Osteocyte (in vitro differentiated cells): Measurements from ENCODE around the gene ARF1. TPM values are rescaled to one million over a fixed set of nuclear protein-coding genes. Genes with fewer than 3 reads are reported as not detected.

Source experiments
- DNase-seq: peaks from one replicate; pipeline ENCODE4 v3.0.0; 2021; ENCODE audit warnings: mixed read lengths; ENCODE audit not compliant: unreplicated experiment; ENCODE audit errors: extremely low spot score
- H3K27ac Mint-ChIP-seq: one replicate; pipeline ENCODE4 v1.8.0; 2021; ENCODE audit warnings: mild to moderate bottlenecking, mixed read lengths; ENCODE audit not compliant: unreplicated experiment
- H3K27me3 Mint-ChIP-seq: one replicate; pipeline ENCODE4 v1.8.0; 2021; ENCODE audit warnings: mixed read lengths; ENCODE audit not compliant: unreplicated experiment
- H3K36me3 Mint-ChIP-seq: one replicate; pipeline ENCODE4 v1.8.0; 2021; ENCODE audit warnings: mixed read lengths; ENCODE audit not compliant: unreplicated experiment
- H3K4me1 Mint-ChIP-seq: one replicate; pipeline ENCODE4 v1.8.0; 2021; ENCODE audit warnings: mixed read lengths; ENCODE audit not compliant: unreplicated experiment
- H3K4me3 Mint-ChIP-seq: one replicate; pipeline ENCODE4 v1.8.0; 2021; ENCODE audit warnings: mild to moderate bottlenecking, moderate library complexity, mixed read lengths; ENCODE audit not compliant: unreplicated experiment
- H3K9me3 Mint-ChIP-seq: one replicate; pipeline ENCODE4 v1.8.0; 2021; ENCODE audit warnings: mixed read lengths; ENCODE audit not compliant: unreplicated experiment
- long read RNA-seq: library from polyadenylated mRNA; unstranded; transcript quantifications from one replicate; pipeline ENCODE4 v2.0.0, GENCODE V29; 2021
- total RNA-seq: library from RNA; stranded (reverse); gene quantifications from 2 replicates; pipeline ENCODE4 v1.2.1, GENCODE V29; 2021
- TF ChIP-seq, protein P1 (sequence below): fragments of 200-600 bp; sonication (generic); IDR thresholded peaks from 2 replicates; pipeline ENCODE4 v1.5.0; 2021; ENCODE audit warnings: antibody characterized with exemption, mild to moderate bottlenecking, moderate library complexity

Gene ARF1
- 305 and 306 TPM in 2 replicates for total RNA-seq
- long read RNA-seq, transcript ARF1-201 (5 exons, 1,888 nt): major isoform, 1,732 of 1,816 reads
- long read RNA-seq, partial matches to known transcripts: 58 of 1,816 reads
- long read RNA-seq, other reads (novel, unspliced or antisense): 23 of 1,816 reads

DNA sequence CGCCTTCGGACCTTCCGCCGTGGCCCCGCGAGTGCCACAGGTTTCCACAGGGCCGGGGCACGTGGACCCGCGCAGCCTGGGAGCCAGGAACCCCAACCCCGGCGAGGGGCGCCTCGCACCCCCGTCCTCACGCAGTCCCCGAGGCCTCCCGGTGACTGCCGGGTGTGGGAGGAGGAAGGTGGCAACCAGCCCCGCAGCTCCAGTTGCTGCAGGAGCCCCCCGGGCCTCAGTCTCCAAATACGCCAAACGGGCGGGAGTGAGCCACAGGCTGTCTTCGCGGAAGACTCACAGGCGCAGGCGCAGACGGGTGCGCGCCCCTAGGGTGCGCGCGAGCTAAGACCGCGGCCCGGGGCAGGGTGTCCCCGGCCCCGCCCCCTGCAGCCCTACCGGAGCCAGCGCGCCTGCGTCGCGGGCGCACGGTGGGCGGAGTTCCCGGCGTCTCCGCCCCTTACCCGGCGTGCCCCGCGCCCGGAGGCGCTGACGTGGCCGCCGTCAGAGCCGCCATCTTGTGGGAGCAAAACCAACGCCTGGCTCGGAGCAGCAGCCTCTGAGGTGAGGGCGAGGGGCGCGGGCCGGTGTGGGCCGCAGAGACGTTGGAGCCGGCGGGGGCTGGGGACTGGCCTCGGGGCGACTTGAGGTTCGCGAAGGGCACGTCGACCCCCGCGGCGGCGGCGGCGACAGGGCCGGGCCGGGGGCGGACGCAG is at the start of gene ARF1:
Gene ARF1, plus strand, starts transcription at position 495 of the 704 bp plus-strand sequence. CDS start 14,407 bp downstream, outside the sequence.
- H3K4me3 Mint-ChIP-seq: peak within 1 kb of the TSS; percentile 95
- peak; percentile 99 for DNase-seq
- no peaks in the 10 kb centered on the region for H3K9me3 Mint-ChIP-seq
- peaks cover 39% of the 10 kb centered on the region for H3K4me1 Mint-ChIP-seq
- no peaks in the 10 kb centered on the region for H3K27me3 Mint-ChIP-seq
- no peaks in the 10 kb centered on the region for H3K36me3 Mint-ChIP-seq
- TF ChIP-seq, protein P1, sequence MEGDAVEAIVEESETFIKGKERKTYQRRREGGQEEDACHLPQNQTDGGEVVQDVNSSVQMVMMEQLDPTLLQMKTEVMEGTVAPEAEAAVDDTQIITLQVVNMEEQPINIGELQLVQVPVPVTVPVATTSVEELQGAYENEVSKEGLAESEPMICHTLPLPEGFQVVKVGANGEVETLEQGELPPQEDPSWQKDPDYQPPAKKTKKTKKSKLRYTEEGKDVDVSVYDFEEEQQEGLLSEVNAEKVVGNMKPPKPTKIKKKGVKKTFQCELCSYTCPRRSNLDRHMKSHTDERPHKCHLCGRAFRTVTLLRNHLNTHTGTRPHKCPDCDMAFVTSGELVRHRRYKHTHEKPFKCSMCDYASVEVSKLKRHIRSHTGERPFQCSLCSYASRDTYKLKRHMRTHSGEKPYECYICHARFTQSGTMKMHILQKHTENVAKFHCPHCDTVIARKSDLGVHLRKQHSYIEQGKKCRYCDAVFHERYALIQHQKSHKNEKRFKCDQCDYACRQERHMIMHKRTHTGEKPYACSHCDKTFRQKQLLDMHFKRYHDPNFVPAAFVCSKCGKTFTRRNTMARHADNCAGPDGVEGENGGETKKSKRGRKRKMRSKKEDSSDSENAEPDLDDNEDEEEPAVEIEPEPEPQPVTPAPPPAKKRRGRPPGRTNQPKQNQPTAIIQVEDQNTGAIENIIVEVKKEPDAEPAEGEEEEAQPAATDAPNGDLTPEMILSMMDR: no peak
- peak within 1 kb of the TSS; percentile 94 for H3K27ac Mint-ChIP-seq

DNA sequence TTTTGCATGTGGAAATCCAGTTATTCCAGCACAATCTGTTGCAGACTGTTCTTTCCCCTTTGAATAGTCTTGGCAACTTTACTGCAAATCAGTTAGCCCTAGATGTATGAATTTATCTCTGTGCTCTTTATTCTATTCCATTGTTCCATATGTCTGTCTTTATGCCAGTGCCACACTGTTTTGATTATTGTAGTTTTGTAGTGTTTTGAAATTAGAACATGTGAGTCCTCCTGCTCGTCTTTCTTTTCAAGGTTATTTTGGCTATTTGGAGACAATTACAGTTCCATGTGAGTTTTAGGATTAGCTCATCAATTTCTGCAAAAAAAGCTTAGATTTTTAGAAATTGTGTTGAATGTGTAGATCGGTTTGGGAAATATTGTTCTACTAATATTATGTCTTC is 49.1 kb upstream of the ARF1 start:
- Mint-ChIP-seq H3K27ac (no peak overlapping the region), H3K4me3 (no peak overlapping the region), H3K27me3 (peaks cover 19% of the 10 kb centered on the region), H3K36me3 (peaks cover 2% of the 10 kb centered on the region), H3K9me3 (peaks cover 10% of the 10 kb centered on the region), H3K4me1 (peaks cover 2% of the 10 kb centered on the region)
- no peak for DNase-seq
- TF ChIP-seq, protein P1: no peak

DNA sequence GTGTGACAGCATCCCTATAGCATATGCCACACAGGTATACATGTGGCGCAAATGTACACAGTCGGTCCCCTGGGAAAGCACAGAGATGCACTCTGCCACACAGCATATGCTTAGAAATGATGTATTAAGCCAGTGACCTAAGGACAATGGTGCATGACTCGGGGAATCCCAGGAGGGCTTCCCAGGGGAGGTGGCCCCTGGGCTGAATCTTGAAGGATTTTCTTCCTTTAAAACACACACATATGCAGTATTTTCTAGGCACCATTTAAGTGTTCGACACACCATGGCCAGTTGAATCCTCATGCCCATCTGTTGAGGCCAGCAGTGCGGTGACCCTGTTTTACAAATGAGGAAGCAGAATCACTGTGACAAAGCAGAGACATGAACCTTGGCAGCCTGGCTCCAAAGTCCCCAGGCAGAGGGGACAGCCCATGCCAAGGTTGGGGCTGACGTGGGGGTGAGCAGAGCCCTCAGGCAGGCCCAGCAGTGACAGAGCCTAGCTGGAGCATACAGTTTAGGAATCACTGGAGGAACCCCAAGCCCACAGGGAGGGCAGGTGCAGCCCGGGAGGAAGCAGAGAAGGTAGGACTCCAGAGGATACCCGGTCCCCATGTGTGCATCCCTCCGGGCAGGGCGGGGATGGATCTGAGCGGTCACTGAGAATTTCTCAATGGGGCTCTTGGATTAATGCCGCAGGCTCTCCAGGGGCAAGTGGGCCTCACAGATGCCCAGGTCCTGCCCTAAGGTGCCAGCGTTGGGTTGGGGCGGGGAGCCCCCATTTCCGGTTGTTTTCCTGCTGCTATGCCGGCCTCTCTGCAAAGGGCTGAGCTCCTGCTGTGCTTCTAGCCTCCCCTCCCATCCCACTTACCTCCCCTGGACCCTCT is 47.3 kb upstream of the ARF1 start:
- no peak overlapping the region for H3K27ac Mint-ChIP-seq
- TF ChIP-seq, protein P1: no peak
- H3K4me3 Mint-ChIP-seq: no peak overlapping the region
- peaks cover 10% of the 10 kb centered on the region for H3K9me3 Mint-ChIP-seq
- peaks cover 2% of the 10 kb centered on the region for H3K4me1 Mint-ChIP-seq
- H3K36me3 Mint-ChIP-seq: peaks cover 2% of the 10 kb centered on the region
- H3K27me3 Mint-ChIP-seq: peaks cover 30% of the 10 kb centered on the region
- DNase-seq: peak; percentile 74

DNA sequence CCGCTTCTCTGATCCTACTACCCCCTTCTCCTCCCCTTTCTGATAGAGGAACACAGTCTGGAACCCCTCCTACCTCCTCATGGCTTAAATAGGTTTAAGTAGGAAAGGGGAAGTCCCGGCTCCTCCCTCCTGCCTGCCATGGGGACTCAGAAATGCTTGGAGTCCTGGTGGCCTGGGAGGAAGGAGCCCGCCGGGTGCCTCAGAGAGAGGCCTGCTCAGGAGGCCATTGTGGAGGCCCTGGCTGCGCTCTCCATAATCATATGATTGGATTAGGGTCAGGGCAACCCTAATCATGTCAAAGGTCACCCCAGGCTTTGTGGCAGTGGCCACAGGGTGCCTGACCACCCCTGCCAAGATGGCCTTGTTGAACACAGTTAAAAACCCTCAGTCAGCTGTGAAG is 46.7 kb upstream of the ARF1 start:
- peaks cover 2% of the 10 kb centered on the region for H3K36me3 Mint-ChIP-seq
- peak; percentile 77 for DNase-seq
- H3K27me3 Mint-ChIP-seq: peaks cover 34% of the 10 kb centered on the region
- H3K4me1 Mint-ChIP-seq: peaks cover 2% of the 10 kb centered on the region
- no peak overlapping the region for H3K4me3 Mint-ChIP-seq
- no peak overlapping the region for H3K27ac Mint-ChIP-seq
- H3K9me3 Mint-ChIP-seq: peaks cover 10% of the 10 kb centered on the region
- TF ChIP-seq, protein P1: no peak
